Neural cell (in vitro differentiated cells): ENCODE measurements around the gene FGF9. TPM values are rescaled to one million over a fixed set of nuclear protein-coding genes. Genes with fewer than 3 reads are reported as not detected.

Experiments
- H2AFZ ChIP-seq: fragments of 200-600, 300-800 bp; sonication (generic), shearing (Covaris generic); 2 replicates; pipeline ENCODE4 v1.6.0; 2014; ENCODE audit warnings: low read depth, mild to moderate bottlenecking, antibody characterized with exemption, low read length, moderate library complexity
- H3F3A ChIP-seq: fragments of 200-600 bp; shearing (Covaris generic); 2 replicates; pipeline ENCODE4 v1.6.1; 2016; ENCODE audit warnings: mild to moderate bottlenecking, moderate library complexity, mixed read lengths, antibody characterized with exemption, low read length; ENCODE audit not compliant: insufficient read depth, poor library complexity, severe bottlenecking
- H3K27ac ChIP-seq: fragments of 200-600, 300-800 bp; sonication (generic), shearing (Covaris generic); 2 replicates; pipeline ENCODE4 v1.5.1; 2014; ENCODE audit warnings: mild to moderate bottlenecking, low read length, moderate library complexity
- H3K27me3 ChIP-seq: fragments of 300-800, 200-600 bp; sonication (generic), shearing (Covaris generic); 2 replicates; pipeline ENCODE4 v1.6.0; 2014; ENCODE audit warnings: mild to moderate bottlenecking, low read depth, low read length, moderate library complexity; ENCODE audit not compliant: insufficient read depth
- H3K36me3 ChIP-seq: fragments of 300-800, 200-600 bp; sonication (generic), shearing (Covaris generic); 2 replicates; pipeline ENCODE4 v1.5.1; 2014; ENCODE audit warnings: mild to moderate bottlenecking, antibody characterized with exemption, low read length, moderate library complexity; ENCODE audit not compliant: insufficient read depth
- H3K4me2 ChIP-seq: fragments of 300-800, 200-600 bp; sonication (generic), shearing (Covaris generic); 2 replicates; pipeline ENCODE4 v1.6.0; 2014; ENCODE audit warnings: mild to moderate bottlenecking, low read length
- H3K4me3 ChIP-seq: fragments of 300-800, 200-600 bp; sonication (generic), shearing (Covaris generic); 2 replicates; pipeline ENCODE4 v1.5.1; 2014; ENCODE audit warnings: mild to moderate bottlenecking, low read length, moderate library complexity
- H3K79me2 ChIP-seq: fragments of 200-600 bp; shearing (Covaris generic); replicated peaks from 2 replicates; pipeline ENCODE4 v1.6.0; 2014; ENCODE audit warnings: mild to moderate bottlenecking, low read length, moderate library complexity; ENCODE audit not compliant: insufficient read depth
- H3K9ac ChIP-seq: fragments of 300-800, 200-600 bp; sonication (generic), shearing (Covaris generic); 2 replicates; pipeline ENCODE4 v1.6.1; 2016; ENCODE audit warnings: mild to moderate bottlenecking, low read length, mixed read lengths
- H3K9me2 ChIP-seq: fragments of 200-600 bp; shearing (Covaris generic); 2 replicates; pipeline ENCODE4 v1.6.1; 2016; ENCODE audit warnings: mild to moderate bottlenecking, low read length, mixed read lengths; ENCODE audit not compliant: insufficient read depth
- H3K9me3 ChIP-seq: fragments of 200-600, 300-800 bp; sonication (generic), shearing (Covaris generic); 2 replicates; pipeline ENCODE4 v1.6.1; 2016; ENCODE audit warnings: mild to moderate bottlenecking, mixed run types, low read length, moderate library complexity, mixed read lengths
- H4K20me1 ChIP-seq: fragments of 200-600 bp; shearing (Covaris generic); 2 replicates; pipeline ENCODE4 v1.6.1; 2016; ENCODE audit warnings: mild to moderate bottlenecking, mixed run types; ENCODE audit not compliant: insufficient read depth
- EP300 ChIP-seq: fragments of 450-650 bp; conservative IDR thresholded peaks from 2 replicates; pipeline ENCODE4 v1.6.1; 2014; ENCODE audit warnings: antibody characterized with exemption, mild to moderate bottlenecking, moderate library complexity; ENCODE audit not compliant: poor library complexity, severe bottlenecking
- EZH2 ChIP-seq: fragments of 200-600, 300-800 bp; shearing (Covaris generic), sonication (generic); IDR thresholded peaks from 2 replicates; pipeline ENCODE4 v1.6.1; 2014; ENCODE audit warnings: antibody characterized with exemption, low read length, borderline replicate concordance, mild to moderate bottlenecking; ENCODE audit not compliant: insufficient read depth, poor library complexity, severe bottlenecking
- MXI1 ChIP-seq: fragments of 450-650 bp; conservative IDR thresholded peaks from 2 replicates; pipeline ENCODE4 v1.6.1; 2014; ENCODE audit warnings: antibody characterized with exemption, mild to moderate bottlenecking; ENCODE audit not compliant: poor library complexity, severe bottlenecking
- POLR2AphosphoS5 ChIP-seq: IDR thresholded peaks from 2 replicates; pipeline ENCODE4 v1.6.1; 2012
- RAD21 ChIP-seq: fragments of 450-650 bp; conservative IDR thresholded peaks from 2 replicates; pipeline ENCODE4 v1.6.1; 2014; ENCODE audit warnings: antibody characterized with exemption, mild to moderate bottlenecking, moderate library complexity
- SMC3 ChIP-seq: fragments of 450-650 bp; conservative IDR thresholded peaks from 2 replicates; pipeline ENCODE4 v1.6.1; 2014; ENCODE audit warnings: antibody characterized with exemption, mild to moderate bottlenecking, moderate library complexity; ENCODE audit not compliant: poor library complexity
- TAF1 ChIP-seq: IDR thresholded peaks from 2 replicates; pipeline ENCODE4 v1.6.1; 2012; ENCODE audit warnings: low read depth
- polyA plus RNA-seq: library from polyadenylated mRNA; depleted of rRNA; stranded (reverse); fragments of >200 nt; gene quantifications from 2 replicates; pipeline ENCODE4 v1.2.3, GENCODE V29; 2014
- TF ChIP-seq, protein P1 (sequence below): fragments of 450-650 bp; IDR thresholded peaks from 2 replicates; pipeline ENCODE4 v1.5.1; 2014; ENCODE audit warnings: antibody characterized with exemption, mild to moderate bottlenecking, moderate library complexity; ENCODE audit not compliant: poor library complexity, severe bottlenecking
- TF ChIP-seq, protein P2 (sequence below): IDR thresholded peaks from 2 replicates; pipeline ENCODE4 v1.6.1; 2012; ENCODE audit warnings: borderline replicate concordance

FGF9 gene
- polyA plus RNA-seq, 1 donor from 2014 or later: 29.4 TPM

DNA sequence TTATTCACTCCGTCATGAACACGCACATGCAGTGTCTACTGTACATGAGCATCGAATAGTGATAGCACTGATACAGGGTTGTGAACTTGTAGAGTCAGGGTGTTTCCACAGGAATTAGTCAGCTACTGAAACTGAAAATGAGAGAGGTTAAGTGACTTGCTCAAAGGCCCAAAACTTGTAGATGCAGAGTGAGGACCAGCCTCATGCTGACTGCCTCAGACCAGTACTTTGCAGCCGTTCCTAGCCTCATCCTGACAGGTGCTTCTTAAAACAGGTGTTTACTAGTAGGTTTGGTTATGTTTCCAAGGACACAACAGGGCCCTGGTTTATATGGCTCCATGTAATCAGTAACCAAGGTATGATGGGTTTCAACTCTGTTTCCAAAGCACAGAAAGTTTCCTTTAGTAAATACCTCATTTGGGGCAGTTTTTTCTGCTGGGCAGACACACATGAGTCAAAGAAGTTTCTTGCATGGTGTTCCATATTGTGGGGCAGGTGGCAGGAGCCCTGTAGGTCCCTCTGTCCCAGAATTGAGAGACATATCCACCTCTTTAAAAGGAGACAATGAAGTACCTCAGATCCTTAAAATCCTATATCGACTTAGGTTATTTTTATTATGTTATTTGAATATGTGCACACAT is 16.0 kb downstream of the FGF9 start:
- TF ChIP-seq EP300 (no peak), TAF1 (no peak), POLR2AphosphoS5 (no peak), SMC3 (no peak), EZH2 (no peak), MXI1 (no peak), RAD21 (no peak)
- TF ChIP-seq, protein P1, sequence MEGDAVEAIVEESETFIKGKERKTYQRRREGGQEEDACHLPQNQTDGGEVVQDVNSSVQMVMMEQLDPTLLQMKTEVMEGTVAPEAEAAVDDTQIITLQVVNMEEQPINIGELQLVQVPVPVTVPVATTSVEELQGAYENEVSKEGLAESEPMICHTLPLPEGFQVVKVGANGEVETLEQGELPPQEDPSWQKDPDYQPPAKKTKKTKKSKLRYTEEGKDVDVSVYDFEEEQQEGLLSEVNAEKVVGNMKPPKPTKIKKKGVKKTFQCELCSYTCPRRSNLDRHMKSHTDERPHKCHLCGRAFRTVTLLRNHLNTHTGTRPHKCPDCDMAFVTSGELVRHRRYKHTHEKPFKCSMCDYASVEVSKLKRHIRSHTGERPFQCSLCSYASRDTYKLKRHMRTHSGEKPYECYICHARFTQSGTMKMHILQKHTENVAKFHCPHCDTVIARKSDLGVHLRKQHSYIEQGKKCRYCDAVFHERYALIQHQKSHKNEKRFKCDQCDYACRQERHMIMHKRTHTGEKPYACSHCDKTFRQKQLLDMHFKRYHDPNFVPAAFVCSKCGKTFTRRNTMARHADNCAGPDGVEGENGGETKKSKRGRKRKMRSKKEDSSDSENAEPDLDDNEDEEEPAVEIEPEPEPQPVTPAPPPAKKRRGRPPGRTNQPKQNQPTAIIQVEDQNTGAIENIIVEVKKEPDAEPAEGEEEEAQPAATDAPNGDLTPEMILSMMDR: no peak
- TF ChIP-seq, protein P2, sequence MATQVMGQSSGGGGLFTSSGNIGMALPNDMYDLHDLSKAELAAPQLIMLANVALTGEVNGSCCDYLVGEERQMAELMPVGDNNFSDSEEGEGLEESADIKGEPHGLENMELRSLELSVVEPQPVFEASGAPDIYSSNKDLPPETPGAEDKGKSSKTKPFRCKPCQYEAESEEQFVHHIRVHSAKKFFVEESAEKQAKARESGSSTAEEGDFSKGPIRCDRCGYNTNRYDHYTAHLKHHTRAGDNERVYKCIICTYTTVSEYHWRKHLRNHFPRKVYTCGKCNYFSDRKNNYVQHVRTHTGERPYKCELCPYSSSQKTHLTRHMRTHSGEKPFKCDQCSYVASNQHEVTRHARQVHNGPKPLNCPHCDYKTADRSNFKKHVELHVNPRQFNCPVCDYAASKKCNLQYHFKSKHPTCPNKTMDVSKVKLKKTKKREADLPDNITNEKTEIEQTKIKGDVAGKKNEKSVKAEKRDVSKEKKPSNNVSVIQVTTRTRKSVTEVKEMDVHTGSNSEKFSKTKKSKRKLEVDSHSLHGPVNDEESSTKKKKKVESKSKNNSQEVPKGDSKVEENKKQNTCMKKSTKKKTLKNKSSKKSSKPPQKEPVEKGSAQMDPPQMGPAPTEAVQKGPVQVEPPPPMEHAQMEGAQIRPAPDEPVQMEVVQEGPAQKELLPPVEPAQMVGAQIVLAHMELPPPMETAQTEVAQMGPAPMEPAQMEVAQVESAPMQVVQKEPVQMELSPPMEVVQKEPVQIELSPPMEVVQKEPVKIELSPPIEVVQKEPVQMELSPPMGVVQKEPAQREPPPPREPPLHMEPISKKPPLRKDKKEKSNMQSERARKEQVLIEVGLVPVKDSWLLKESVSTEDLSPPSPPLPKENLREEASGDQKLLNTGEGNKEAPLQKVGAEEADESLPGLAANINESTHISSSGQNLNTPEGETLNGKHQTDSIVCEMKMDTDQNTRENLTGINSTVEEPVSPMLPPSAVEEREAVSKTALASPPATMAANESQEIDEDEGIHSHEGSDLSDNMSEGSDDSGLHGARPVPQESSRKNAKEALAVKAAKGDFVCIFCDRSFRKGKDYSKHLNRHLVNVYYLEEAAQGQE: no peak

DNA sequence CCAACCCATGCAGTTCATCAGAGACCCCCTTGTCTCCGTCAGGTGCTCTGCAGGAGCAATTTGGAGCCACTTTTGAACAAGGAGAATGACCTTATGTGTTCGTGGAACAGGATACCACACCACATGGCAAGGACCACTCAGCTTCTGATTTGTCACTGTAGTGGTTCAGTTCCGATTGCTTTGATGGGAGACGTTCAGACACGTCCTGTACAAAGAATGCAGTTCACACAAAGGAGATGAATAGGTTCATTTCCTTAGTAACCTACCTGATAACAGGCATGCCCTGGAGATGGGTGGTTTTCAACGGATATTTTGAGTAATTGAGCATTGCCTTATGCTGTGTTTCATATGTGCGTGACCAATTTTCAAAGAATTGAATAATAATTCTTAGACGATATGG is 17.2 kb downstream of the FGF9 start:
- H3K9me3 ChIP-seq: no peaks in the 10 kb centered on the region
- H3K36me3 ChIP-seq: peaks cover 7% of the 10 kb centered on the region
- H3F3A ChIP-seq: no peaks in the 10 kb centered on the region
- H3K27me3 ChIP-seq: no peaks in the 10 kb centered on the region
- H2AFZ ChIP-seq: no peak overlapping the region
- no peaks in the 10 kb centered on the region for H3K9me2 ChIP-seq
- no peak overlapping the region for H3K27ac ChIP-seq
- no peaks in the 10 kb centered on the region for H4K20me1 ChIP-seq
- TF ChIP-seq, protein P2: no peak
- TF ChIP-seq MXI1 (no peak), EZH2 (no peak), RAD21 (no peak), SMC3 (no peak), EP300 (no peak), TAF1 (no peak), POLR2AphosphoS5 (no peak)
- TF ChIP-seq, protein P1: no peak
- no peaks in the 10 kb centered on the region for H3K79me2 ChIP-seq
- H3K4me3 ChIP-seq: no peak overlapping the region
- H3K9ac ChIP-seq: no peak overlapping the region
- no peak overlapping the region for H3K4me2 ChIP-seq

More for the DNA sequence above, 16.0 kb downstream of the FGF9 start:
- no peaks in the 10 kb centered on the region for H3F3A ChIP-seq
- H3K79me2 ChIP-seq: no peaks in the 10 kb centered on the region
- no peaks in the 10 kb centered on the region for H3K9me3 ChIP-seq
- no peak overlapping the region for H2AFZ ChIP-seq
- no peaks in the 10 kb centered on the region for H3K36me3 ChIP-seq
- no peaks in the 10 kb centered on the region for H3K9me2 ChIP-seq
- H3K27ac ChIP-seq: no peak overlapping the region
- no peak overlapping the region for H3K4me2 ChIP-seq
- H3K9ac ChIP-seq: no peak overlapping the region
- H3K4me3 ChIP-seq: no peak overlapping the region
- no peaks in the 10 kb centered on the region for H4K20me1 ChIP-seq
- no peaks in the 10 kb centered on the region for H3K27me3 ChIP-seq
